HG03354 (cell line): ENCODE results near the gene C6orf136.

Experiments used
- ATAC-seq: cut with Tn5 transposase; IDR thresholded peaks from one replicate; pipeline ENCODE4 v1.9.1; 2021; ENCODE audit warnings: mild to moderate bottlenecking; ENCODE audit not compliant: unreplicated experiment, poor library complexity, severe bottlenecking

C6orf136 gene

DNA sequence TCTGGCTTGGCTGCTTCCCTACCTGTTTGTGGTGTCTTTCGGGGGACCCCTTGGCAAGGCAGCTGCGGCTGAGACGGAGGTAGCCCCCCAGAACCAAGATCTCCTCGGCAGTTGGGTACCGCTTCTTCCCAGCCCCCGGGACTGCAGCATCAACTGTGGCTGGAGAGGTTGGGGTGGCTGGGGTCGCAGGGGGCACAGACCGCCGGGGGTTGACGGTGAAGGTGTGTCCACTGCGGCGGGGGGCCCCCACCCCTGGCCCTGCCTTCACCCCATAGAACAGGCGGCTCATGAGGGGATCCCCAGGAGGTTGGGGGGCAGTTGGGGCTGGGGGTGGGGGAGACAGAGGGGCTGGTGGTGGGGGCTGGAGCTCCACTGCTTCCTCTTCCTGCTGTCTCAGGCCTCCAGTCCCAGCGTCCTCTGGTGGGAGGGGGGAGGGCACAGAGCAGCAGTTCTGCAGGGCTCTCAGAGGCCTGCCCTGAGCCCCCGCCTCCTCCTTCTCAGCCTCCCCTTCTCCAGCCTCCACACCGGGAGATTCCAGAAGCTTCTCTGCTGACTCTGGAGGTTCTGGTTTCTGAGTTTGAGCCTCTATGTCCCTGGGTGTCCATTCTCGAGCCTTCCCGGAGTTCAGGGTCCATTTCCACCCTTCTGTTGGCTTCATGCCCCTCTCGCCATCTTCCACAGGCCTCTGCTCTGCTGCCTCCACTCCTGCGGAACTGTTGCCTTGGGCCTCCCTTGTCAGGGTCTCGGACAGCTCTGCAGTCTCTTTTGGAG lies 37.6 kb downstream of the C6orf136 start:
- ATAC-seq, result no peak

DNA sequence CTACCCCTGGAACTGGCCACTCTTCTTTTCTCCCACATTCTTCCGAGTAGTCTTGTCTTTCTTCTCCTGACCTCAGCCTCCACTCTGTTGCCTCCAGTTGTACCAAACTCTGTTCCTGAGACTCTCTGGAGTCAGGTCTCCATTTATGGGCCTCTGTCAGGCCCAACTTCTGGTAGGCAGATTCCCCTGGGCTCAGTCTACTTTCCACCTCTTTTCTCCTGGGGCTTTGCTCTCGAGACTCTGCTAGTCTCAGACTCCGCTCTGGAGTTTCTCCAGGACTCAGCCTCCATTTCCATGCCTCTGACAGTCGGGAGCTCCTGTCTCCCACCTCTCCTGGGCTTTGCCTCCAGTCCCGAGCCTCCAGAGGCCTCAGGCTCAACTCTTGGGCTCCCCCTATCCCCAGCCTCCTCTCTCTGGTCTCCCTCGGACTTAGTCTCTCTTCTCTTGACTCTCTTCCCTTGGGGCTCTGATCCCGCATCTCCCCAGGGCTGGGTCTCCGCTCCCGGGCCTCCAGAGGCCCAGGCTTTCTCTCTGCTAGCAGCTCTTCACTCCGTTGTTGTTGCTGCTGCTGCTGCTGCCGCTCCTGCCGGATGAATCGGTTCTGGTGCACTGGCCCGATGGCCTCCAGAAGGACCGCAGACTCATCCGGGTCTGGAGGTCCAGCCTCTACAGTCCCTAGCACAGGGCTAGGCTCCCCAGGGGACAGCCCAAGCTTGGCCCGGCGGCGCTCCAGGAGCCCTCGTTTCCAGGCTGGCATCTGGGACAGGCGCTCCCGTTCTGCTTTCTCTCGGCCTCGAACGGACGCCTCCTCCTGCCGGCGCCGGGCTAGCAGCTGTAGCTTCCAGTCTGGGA lies 38.5 kb downstream of the C6orf136 start:
- ATAC-seq, result no peak

DNA sequence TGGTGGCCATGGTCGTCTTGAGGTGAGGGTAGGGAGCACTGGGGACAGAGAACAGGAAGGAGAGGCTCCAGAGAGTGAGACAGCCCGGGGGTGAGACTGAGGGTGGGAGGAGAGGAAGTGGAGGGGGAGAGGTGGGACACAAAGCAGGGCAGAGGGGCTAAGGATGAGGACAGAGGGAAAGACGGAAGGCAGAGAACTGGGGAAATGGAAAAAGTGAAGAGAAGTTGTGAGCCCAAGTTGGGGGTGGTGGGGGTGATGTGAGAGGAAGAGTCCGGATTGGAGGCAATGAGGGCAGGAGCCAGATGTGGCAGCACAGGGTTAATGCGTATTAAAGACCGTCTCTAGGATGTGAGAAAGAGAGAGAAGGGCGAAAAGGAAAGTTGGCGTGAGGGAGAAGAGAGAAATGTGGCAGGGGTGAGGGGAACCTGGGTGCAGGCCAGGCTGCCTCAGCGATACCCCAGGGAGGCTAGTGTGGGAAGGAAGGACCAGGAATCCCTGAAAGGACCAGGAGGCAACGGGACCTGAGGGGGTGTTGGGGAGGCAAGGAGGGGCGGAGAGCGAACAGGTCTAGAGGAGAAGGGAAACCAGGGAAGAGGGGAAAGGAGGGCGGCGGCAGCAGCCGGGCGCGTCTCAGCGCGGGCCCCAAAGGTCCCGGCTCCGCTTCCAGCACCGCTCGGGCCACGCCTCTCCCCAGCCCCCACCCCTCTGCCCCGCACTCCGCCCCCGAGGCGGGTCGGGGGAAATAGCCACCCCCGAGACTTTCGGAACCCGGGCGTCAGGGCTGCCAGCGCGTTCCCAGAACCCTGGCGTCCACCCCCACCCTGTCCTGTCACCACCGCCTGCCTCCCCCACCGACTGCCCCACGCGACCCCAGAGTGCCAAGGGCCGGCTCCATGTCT lies 39.3 kb downstream of the C6orf136 start, which contains the start of gene PPP1R18:
Gene PPP1R18, minus strand, starts transcription at position 637 of the 899 bp plus-strand sequence. Its CDS starts 627 bp downstream, at position 10.
- peak; percentile 17 for ATAC-seq

DNA sequence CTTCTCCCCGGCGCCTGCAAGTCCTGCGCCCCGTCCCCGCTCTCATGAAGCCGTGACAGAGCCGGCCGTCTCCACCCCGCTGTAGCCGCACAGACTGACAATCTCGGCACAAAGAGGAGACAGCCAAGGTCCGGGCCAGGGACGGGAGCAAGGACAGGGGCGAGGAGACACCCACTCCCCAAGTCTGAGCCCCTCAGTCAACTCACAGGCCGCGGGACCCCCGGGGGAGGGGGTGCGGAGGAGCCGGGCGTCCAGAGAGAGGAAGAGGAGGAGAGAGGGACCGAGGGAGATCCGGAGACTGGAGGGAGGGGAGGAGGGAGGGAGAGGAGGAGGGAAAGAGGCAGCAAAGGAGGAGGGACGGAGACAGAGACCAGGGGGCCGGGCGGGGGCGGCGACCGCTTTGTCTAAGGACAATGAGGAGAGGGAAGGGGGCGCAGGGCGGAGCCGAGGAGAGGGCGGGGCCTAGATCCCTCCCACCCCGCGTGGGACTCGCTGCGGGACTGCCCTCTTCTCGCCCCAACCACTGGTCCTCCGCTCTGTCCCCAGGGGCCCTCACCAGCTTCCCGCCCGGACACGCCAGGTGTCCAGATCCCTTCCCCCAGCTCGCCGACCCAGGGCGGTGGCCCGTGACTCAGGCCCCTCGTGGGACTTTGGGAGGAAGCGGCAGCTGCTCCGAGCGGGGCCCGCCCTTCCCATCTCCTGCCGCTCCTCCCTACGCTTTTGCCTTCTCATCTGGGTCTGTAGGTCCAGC lies 40.1 kb downstream of the C6orf136 start:
- ATAC-seq, result peak; percentile 51

DNA sequence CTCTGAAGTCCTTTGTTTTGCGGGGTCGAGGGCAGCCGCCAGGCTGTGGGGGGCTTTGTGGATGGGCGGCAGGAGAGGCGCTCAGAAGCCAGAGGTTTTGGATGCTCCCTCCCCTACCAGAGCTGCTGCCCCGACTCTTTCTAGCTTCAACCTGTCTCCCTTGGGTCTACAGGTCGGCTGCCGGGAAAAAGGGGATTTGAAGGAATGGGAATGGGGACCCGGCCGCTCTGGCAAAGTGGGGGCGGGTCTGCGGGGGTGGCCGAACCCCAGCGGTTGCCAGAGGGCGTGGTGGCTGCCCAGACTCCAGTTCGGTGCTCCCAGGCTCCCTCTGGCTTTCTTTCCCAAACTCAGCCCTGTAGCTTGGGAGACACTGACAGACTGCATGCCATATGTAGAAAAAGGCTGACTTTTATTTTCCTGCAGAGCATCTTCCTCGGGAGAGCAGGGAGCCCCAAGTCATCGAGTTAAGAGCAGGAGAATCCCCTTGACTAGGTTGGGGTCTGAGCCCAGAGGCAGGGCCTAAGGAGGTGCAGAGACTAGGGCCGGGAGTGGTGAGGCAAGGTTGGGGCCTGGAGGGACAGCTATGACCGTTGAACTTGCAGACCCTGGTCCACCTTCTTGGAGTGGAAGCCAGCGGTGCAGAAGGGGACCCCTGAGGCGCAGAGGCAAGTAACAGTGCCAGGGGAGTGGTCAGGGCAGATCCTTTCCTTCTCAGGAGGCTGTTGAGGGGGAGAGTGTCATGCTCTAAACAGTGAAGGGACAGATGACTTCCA lies 40.9 kb downstream of the C6orf136 start:
- no peak for ATAC-seq

DNA sequence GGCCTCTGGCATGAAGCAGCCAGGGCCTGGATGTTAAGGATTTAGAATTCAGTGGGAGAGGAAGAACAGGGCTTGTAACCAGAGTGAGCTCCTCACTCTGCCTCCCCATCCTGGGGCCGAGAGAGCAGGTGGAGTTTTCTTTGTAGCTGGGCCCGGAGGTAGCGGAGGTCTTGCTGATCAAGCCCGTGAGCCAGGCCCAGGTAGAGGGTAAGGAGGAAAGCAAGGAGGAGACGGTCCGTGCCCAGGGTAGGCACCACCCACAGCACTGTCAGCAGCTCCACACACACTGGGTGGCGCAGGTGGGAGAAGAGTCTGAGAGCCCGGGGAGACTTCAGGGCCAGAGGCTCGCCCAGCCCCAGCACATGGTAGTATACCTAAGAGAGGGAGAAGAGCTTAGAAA lies 41.6 kb downstream of the C6orf136 start:
- no peak for ATAC-seq

DNA sequence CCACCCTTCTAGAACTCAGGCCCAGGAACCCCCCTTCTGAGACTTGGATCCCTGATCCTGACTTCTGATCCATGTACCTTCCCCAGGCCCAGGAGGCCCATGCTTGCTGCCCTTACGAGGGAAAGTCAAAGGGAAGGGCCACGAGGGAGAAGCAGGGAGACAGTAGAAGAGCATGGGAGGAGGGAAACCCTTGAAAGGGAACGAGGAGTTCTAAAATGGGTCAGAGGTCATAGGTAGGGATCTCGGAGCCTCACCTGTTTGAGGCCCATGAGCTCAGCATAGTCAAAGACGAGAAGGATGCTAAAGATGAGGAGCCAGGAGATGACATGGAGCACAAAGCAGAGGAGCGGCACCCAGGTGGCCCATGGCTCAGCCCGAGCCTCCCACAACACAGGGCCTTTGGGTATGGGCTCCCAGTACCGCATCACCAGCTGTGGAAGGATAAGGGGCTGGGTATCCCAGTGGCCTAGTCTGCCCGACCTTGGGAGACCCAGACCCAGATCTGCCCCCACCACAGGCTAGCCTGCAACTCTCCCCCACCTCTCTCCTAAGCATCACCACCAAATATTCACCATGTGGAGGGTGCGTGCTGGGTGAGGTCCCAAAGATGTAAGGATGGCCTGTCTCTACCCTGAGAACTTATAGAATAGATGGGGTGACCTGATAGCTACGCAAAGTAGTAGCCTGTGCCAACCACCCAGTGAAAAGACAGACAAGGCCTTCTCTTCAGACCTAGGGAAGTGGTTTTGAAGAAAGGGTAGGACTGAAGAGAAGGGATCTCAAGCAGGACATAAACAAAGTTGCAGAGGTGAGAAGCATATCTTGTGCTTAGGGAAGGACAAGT lies 42.3 kb downstream of the C6orf136 start:
- ATAC-seq, result no peak

DNA sequence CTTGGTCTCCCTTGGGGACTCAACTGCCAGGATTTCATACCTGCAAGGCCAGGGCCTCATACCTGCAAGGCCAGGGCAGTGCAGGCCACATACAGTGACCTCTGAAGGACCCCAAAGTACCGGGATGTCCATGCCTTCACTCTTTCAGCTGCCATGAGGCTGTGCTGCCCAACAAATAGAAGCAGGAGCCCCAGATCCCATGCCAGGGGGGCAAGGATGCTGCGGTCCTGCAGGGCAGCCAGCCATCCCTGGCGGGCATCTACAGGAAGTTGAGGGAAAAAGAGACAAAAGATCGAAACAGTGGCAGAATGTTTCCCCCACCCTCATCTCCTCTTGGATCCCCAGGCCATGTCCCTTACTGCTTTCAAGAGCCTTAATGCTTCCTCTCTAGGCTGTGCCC lies 43.1 kb downstream of the C6orf136 start:
- ATAC-seq, result no peak

DNA sequence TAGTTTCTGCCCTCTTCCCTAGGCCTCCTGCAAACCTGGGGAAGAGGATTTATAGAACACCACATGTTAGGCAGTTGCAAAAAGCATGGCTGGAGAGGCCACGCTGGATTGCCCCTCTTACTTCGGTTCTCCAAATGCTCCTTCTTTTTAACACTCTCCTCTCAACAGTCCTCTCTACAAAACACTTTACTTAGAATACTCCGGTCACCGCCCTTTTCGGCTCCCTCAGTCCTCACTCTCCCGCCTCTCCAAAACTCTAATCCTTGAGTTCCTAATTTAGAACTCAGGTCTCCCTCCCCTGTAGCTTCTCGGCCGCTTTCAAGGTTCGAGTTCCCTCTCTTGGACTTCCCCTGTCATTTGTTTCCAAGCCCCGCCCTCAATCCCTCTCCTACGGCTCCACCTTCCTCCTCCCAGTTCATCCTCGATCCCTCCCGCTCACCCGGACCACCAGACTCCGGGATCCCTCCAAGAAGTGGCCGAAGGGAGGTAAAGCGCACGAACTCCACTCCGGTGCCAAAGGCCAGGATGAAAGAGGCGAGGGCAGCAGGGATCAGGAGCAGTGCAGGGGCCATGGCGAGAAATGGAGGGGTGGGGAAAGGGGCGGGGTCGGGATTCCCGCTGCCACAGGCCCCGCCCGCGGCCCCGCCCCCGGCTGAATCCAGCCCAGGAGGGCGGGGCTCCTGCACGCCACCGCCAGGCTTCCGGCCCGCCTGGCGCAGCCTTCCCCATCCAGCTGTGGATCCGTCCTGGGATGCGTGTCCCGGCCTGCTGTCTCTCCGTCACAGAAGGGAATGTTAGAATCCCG lies 43.7 kb downstream of the C6orf136 start, which contains the start of gene NRM:
Gene NRM, minus strand, starts transcription at position 582 of the 805 bp plus-strand sequence. Its CDS starts 10 bp downstream, at position 572.
- ATAC-seq, result peak; percentile 24

DNA sequence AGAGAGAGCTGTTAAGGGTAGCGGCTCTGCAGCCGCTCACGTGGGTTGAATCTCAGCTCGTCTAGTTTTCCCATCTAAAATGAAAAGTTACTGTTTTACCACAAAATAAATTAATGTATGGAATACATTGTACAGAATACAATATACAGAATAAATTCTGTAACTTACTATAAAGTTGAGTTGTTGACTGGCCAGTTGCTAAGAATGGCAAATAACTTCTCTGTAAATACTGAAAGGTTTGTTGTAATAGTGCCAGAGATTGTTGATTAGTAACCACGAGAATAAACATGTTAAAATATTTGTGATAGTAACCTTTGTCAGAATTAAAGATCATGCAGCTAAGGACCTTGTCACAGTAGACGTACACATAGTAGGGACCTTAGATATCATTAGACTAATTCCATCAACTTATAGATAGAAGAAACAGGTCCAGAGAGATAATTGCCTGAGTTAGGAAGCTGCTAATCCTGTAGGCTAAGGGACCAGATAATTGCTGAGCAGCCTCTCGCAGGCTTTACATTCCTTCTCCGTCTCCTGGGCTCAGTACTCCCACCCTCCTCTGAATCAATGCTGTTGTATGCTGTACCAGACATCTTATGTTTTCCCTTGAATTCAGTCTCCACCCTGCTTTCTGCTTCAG lies 44.4 kb downstream of the C6orf136 start:
- ATAC-seq, result no peak

DNA sequence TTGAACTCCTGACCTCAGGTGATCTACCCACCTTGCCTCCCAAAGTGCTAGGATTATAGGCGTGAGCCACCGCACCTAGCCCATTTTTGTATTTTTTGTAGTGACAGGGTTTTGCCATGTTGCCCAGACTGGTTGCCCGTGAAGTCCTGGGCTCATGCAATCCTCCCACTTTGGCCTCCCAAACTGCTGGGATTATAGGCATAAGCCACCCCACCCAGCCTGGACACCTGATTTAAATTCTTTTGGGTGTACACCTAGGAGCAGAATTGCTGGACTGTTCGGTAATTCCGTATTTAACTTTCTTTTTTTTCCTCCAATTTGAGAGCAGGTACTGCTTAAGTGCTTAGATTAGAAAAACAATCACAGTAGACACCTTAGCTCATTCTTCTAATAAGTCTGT lies 49.5 kb downstream of the C6orf136 start:
- no peak for ATAC-seq

DNA sequence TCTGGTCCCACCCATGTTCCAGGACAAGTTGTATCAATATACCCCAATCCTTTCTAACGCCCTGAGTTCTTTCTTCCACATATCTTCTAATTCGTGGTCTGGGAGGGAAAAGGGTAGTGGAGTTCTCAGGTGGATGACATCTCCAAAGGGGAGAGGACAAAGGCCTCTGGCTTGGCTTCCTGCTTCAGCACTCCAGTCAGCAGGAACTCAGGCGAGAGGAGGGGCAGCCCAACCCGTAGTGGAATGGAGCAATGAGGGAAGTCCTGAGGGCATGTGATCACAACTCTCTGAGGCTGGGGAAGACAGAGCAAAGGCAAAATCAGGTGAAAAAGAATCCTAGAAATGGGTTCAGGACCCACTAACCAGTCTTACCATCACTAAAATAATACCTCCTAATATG lies 53.4 kb downstream of the C6orf136 start:
- ATAC-seq, result no peak
